ENCODE results near the gene KRTAP19-1. TPM values are rescaled to one million over a fixed set of nuclear protein-coding genes. Genes with fewer than 3 reads are reported as not detected.

The KRTAP19-1 gene
- total RNA-seq (2021; fragmentation: NEBNext Ultra II Directional; extraction: Animal tissue kit (Norgen Biotek cat#: 25700)) (not detected in 2 replicates), polyA plus RNA-seq (2011; rRNA removed) (not detected in 2 replicates), polyA minus RNA-seq (2011; rRNA and poly(A)+ RNA removed) (not detected in 2 replicates)
- polyA plus RNA-seq (2011; cell fraction: cytosol; rRNA removed), result not detected
- not detected for polyA plus RNA-seq (2011; cell fraction: nucleus; rRNA removed)
- polyA plus RNA-seq (2012, experiment 1 of 2), result not detected in 4 replicates
- polyA plus RNA-seq (2012, experiment 2 of 2), result not detected
- polyA plus RNA-seq (2013, experiment 1 of 2), result not detected
- polyA plus RNA-seq (2013, experiment 2 of 2), result not detected
- polyA minus RNA-seq (2011; cell fraction: cytosol; rRNA and poly(A)+ RNA removed), result not detected
- not detected for polyA minus RNA-seq (2011; cell fraction: nucleus; rRNA and poly(A)+ RNA removed)
- long read RNA-seq, experiment 1, result 0 reads
- long read RNA-seq, experiment 2, result 0 reads

GRCh38 chr21:30480145-30480544 lies at the start of gene KRTAP19-1:
Gene KRTAP19-1 (minus strand): TSS chr21:30480367. CDS start chr21:30480317, 50 bp downstream.
- Histone ChIP-seq H3K4me2 (ENCODE audit: insufficient read depth in 1 of 2, low read depth in 2 of 2, low read length in 2 of 2) (no peak within 1 kb of the TSS), H4K8ac (ENCODE audit: extremely low read depth, insufficient read depth, low read length) (no peak within 1 kb of the TSS), H3K36me3 (ENCODE audit: control insufficient read depth in 2 of 4, insufficient read depth in 4 of 4, low read length in 3 of 4) (no peaks in the 10 kb centered on the region), H4K20me1 (replicated peaks in 1 of 2; ENCODE audit: control insufficient read depth in 1 of 2, insufficient read depth in 2 of 2, low read length in 2 of 2) (no peaks in the 10 kb centered on the region), H3K18ac (ENCODE audit: extremely low read depth, low read length) (no peak within 1 kb of the TSS), H3K14ac (ENCODE audit: insufficient read length) (no peak within 1 kb of the TSS), H3K23ac (ENCODE audit: insufficient read length) (no peak within 1 kb of the TSS), H3K4ac (replicated peaks; ENCODE audit: insufficient read length, low read depth, low read length) (no peak within 1 kb of the TSS), H3K79me1 (ENCODE audit: low read depth, low read length) (no peaks in the 10 kb centered on the region), H2BK15ac (ENCODE audit: low read length) (no peak within 1 kb of the TSS), H3K27ac (ENCODE audit: low read depth, low read length) (no peak within 1 kb of the TSS), H3K9ac (replicated peaks in 1 of 4; ENCODE audit: extremely low read depth in 1 of 4, low read depth in 3 of 4, low read length in 3 of 4) (no peak within 1 kb of the TSS), H2AFZ (ENCODE audit: low read length) (no peak within 1 kb of the TSS), H3K79me2 (ENCODE audit: control insufficient read depth in 1 of 2, insufficient read depth in 2 of 2, low read length in 2 of 2) (no peaks in the 10 kb centered on the region), H3K9me3 (ENCODE audit: insufficient read depth in 2 of 2, low read depth in 1 of 2, low read length in 1 of 2) (peaks cover 0 to 2% of the 10 kb centered on the region in 2 experiments; a peak in 1 of 4 replicates), H3K4me3 (ENCODE audit: extremely low read depth in 1 of 4, insufficient read depth in 2 of 4, low read depth in 3 of 4, low read length in 4 of 4) (no peak within 1 kb of the TSS), H2BK20ac (ENCODE audit: low read length) (no peak within 1 kb of the TSS), H3K27me3 (replicated peaks in 1 of 4; ENCODE audit: control insufficient read depth in 3 of 4, extremely low read depth in 1 of 4, insufficient read depth in 3 of 4, low read length in 3 of 4) (no peaks in the 10 kb centered on the region), H4K5ac (ENCODE audit: insufficient read length, low read depth, low read length) (no peak within 1 kb of the TSS), H2BK12ac (ENCODE audit: low read depth, low read length) (no peak within 1 kb of the TSS), H2BK5ac (ENCODE audit: low read depth, low read length) (no peak within 1 kb of the TSS), H4K91ac (replicated peaks; ENCODE audit: insufficient read length, low read length) (no peak within 1 kb of the TSS), H3K23me2 (ENCODE audit: low read depth, low read length) (no peaks in the 10 kb centered on the region), H3K4me1 (replicated peaks in 1 of 4; ENCODE audit: control insufficient read depth in 3 of 4, insufficient read depth in 4 of 4, low read length in 3 of 4) (no peaks in the 10 kb centered on the region), H3K56ac (replicated peaks; ENCODE audit: insufficient read length, low read depth, low read length) (no peak within 1 kb of the TSS), H2AK5ac (ENCODE audit: low read depth, low read length) (no peak within 1 kb of the TSS), H2BK120ac (replicated peaks; ENCODE audit: low read depth, low read length) (no peak within 1 kb of the TSS)
- ChIA-PET CTCF (ENCODE audit: partially characterized antibody) (interaction anchor here (1.1 to 2.1 kb wide), 2 partner anchors 26 to 28 kb away, joined by 3 to 8 read pairs; no protein-coding TSS in a partner anchor), POLR2A (ENCODE audit: partially characterized antibody) (no interaction called here)
- DNase-seq (ENCODE audit: low read depth in 1 of 2, low spot score in 2 of 2), result no peak
- WGBS, 2 experiments (ENCODE audit: extremely low coverage in 1 of 2, insufficient coverage in 1 of 2, insufficient read length in 1 of 2, insufficient replicate concordance in 2 of 2, low coverage in 1 of 2, low lambda C conversion rate in 2 of 2, missing lambda C conversion rate in 1 of 2), result 97% methylated on average over 7 of the region's 7 CpGs; no CpG with 5 or more reads in 1 of the 2 experiments
- no peak for FAIRE-seq
- TF ChIP-seq POLR2A (IDR thresholded peaks at IDR 0.05; ENCODE audit: control extremely low read depth in 1 of 2, low read depth in 2 of 2, low read length in 2 of 2) (no peak), SP1 (IDR thresholded peaks at IDR 0.05; ENCODE audit: low read depth, low read length) (no peak), ATF2 (IDR thresholded peaks at IDR 0.05; ENCODE audit: low read length) (no peak), RBBP5 (IDR thresholded peaks at IDR 0.05; ENCODE audit: borderline replicate concordance, low read depth, low read length) (no peak), POLR2AphosphoS5 (IDR thresholded peaks at IDR 0.05; ENCODE audit: low read depth, low read length) (no peak), FOSL1 (IDR thresholded peaks at IDR 0.05; ENCODE audit: insufficient read depth, low read depth, low read length) (no peak), MAX (IDR thresholded peaks at IDR 0.05) (no peak), MAFK (IDR thresholded peaks at IDR 0.05; ENCODE audit: low read depth, low read length) (no peak), TAF1 (IDR thresholded peaks at IDR 0.05; ENCODE audit: low read depth, low read length) (no peak), TAF7 (optimal IDR thresholded peaks at IDR 0.05; ENCODE audit: borderline replicate concordance, low read depth, low read length) (no peak), BACH1 (IDR thresholded peaks at IDR 0.05; ENCODE audit: low read length) (no peak), SUZ12 (IDR thresholded peaks at IDR 0.05; ENCODE audit: low read length) (no peak)
